Body of pancreas (tissue), 4 donors: ENCODE data around the gene ANO4.

Source experiments
- POLR2A ChIP-seq, 3 donors: fragments of 450-650 bp; IDR thresholded peaks; one replicate each; pipeline ENCODE4 v1.6.1; 2016; ENCODE audit warnings: antibody characterized with exemption in 3 of 3, mild to moderate bottlenecking in 2 of 3
- TF ChIP-seq, protein P1 (sequence below), 7 experiments: fragments of 450-650 bp in 4 of 7; fragments of 200-600 bp in 3 of 7; sonication (generic) in 3 of 7; IDR thresholded peaks; one replicate each; pipeline ENCODE4 v1.5.1; 2016 to 2019; ENCODE audit warnings: antibody characterized with exemption in 7 of 7

DNA sequence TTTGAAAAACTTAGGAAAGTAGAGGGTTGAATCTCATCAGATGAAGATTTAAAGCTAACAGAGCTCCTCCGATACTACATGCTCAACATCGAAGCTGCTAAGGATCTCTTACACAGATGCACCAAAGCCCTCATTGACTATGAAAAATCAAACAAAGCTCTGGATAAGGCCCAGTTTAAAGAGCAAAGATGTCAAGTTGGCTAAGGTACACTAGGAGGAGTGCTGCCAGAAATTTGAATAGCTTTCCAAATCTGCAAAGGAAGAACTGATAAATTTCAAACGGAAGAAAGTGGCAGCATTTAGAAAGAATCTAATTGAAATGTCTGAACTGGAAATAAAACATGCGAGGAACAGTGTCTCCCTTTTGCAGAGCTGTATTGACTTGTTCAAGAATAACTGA lies 274.3 kb downstream of the ANO4 start:
- TF ChIP-seq, protein P1, sequence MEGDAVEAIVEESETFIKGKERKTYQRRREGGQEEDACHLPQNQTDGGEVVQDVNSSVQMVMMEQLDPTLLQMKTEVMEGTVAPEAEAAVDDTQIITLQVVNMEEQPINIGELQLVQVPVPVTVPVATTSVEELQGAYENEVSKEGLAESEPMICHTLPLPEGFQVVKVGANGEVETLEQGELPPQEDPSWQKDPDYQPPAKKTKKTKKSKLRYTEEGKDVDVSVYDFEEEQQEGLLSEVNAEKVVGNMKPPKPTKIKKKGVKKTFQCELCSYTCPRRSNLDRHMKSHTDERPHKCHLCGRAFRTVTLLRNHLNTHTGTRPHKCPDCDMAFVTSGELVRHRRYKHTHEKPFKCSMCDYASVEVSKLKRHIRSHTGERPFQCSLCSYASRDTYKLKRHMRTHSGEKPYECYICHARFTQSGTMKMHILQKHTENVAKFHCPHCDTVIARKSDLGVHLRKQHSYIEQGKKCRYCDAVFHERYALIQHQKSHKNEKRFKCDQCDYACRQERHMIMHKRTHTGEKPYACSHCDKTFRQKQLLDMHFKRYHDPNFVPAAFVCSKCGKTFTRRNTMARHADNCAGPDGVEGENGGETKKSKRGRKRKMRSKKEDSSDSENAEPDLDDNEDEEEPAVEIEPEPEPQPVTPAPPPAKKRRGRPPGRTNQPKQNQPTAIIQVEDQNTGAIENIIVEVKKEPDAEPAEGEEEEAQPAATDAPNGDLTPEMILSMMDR (IDR thresholded peaks at IDR 0.05): no peak
- TF ChIP-seq POLR2A (IDR thresholded peaks at IDR 0.05): no peak
